ENCODE measurements around the gene PPP1R12A. TPM values are rescaled to one million over a fixed set of nuclear protein-coding genes. Genes with fewer than 3 reads are reported as not detected.

The PPP1R12A gene
- total and polyA plus RNA-seq, 9 donors: 28.9 to 104 (median 75.3) TPM

GRCh38 chr12:79850610-79851299, 84.1 kb downstream of the PPP1R12A start:
- no peak for DNase-seq
- intact Hi-C loops (cut with DNase I): no loop called here
- 92 to 96% (median 93%) methylated on average over 1 of the region's 1 CpG for WGBS, 3 donors
- H3K27ac ChIP-seq: no peak overlapping the region
- H3K9me3 ChIP-seq: no peaks in the 10 kb centered on the region
- H3K36me3 ChIP-seq: no peaks in the 10 kb centered on the region
- peaks cover 6% of the 10 kb centered on the region for H3K4me1 ChIP-seq (ENCODE audit: insufficient read depth)
- no peaks in the 10 kb centered on the region for H3K27me3 ChIP-seq
- TF ChIP-seq EP300 (IDR thresholded peaks at IDR 0.05) (no peak), POLR2A (IDR thresholded peaks at IDR 0.05) (no peak), CTCF (IDR thresholded peaks at IDR 0.05) (no peak)
- H3K4me3 ChIP-seq: no peak overlapping the region

GRCh38 chr12:79848339-79848738, 86.6 kb downstream of the PPP1R12A start:
- no peak for DNase-seq
- Histone ChIP-seq H3K4me3 (no peak overlapping the region), H3K9me3 (no peaks in the 10 kb centered on the region), H3K27me3 (no peaks in the 10 kb centered on the region), H3K4me1 (ENCODE audit: insufficient read depth) (peaks cover 9% of the 10 kb centered on the region), H3K36me3 (no peaks in the 10 kb centered on the region), H3K27ac (no peak overlapping the region)
- intact Hi-C loops (cut with DNase I): no loop called here
- no peak for TF ChIP-seq CTCF (IDR thresholded peaks at IDR 0.05)
- no peak for TF ChIP-seq EP300 (IDR thresholded peaks at IDR 0.05)
- no peak for TF ChIP-seq POLR2A (IDR thresholded peaks at IDR 0.05)
- 6 to 26% (median 7%) methylated on average over 4 of the region's 4 CpGs for WGBS, 3 donors

- Histone ChIP-seq H3K4me1 (ENCODE audit: insufficient read depth) (peaks cover 10% of the 10 kb centered on the region), H3K27me3 (no peaks in the 10 kb centered on the region), H3K27ac (no peak overlapping the region), H3K4me3 (no peak overlapping the region), H3K9me3 (no peaks in the 10 kb centered on the region), H3K36me3 (no peaks in the 10 kb centered on the region)
- no peak for DNase-seq
- WGBS, 3 donors: 24 to 39% (median 35%) methylated on average over 1 of the region's 1 CpG
- intact Hi-C loops (cut with DNase I): no loop called here
- no peak for TF ChIP-seq CTCF (IDR thresholded peaks at IDR 0.05)
- TF ChIP-seq POLR2A (IDR thresholded peaks at IDR 0.05): no peak
- TF ChIP-seq EP300 (IDR thresholded peaks at IDR 0.05): no peak
These were observed 87.5 kb downstream of the PPP1R12A start for GRCh38 chr12:79847417-79847816.

GRCh38 chr12:79844693-79845092, 90.2 kb downstream of the PPP1R12A start:
- Histone ChIP-seq H3K27me3 (no peaks in the 10 kb centered on the region), H3K4me3 (no peak overlapping the region), H3K27ac (no peak overlapping the region), H3K9me3 (no peaks in the 10 kb centered on the region), H3K4me1 (ENCODE audit: insufficient read depth) (peaks cover 10% of the 10 kb centered on the region), H3K36me3 (no peaks in the 10 kb centered on the region)
- DNase-seq: no peak
- intact Hi-C loops (cut with DNase I): no loop called here
- TF ChIP-seq EP300 (IDR thresholded peaks at IDR 0.05) (no peak), CTCF (IDR thresholded peaks at IDR 0.05) (no peak), POLR2A (IDR thresholded peaks at IDR 0.05) (no peak)
